ENCODE measurements around the gene CDKN3.
"Not testable (repeated sequence)": the region's sequence is repeated elsewhere in the genome, so short reads cannot be mapped to it uniquely, and the experiment has no call there.

DNA sequence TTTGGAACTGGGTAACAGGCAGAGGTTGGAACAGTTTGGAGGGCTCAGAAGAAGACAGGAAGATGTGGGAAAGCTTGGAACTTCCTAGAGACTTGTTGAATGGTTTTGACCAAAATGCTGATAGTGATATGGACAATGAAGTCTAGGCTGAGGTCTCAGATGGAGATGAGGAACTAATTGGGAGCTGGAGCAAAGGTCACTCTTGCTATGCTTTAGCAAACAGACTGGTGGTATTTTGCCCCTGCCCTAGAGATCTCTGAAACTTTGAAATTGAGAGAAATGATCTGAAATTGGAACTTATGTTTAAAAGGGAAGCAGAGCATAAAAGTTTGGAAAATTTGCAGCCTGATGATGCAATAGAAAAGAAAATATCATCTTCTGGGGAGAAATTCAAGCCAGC, 61.7 kb downstream of the CDKN3 start:
- TF ChIP-seq, protein P1, sequence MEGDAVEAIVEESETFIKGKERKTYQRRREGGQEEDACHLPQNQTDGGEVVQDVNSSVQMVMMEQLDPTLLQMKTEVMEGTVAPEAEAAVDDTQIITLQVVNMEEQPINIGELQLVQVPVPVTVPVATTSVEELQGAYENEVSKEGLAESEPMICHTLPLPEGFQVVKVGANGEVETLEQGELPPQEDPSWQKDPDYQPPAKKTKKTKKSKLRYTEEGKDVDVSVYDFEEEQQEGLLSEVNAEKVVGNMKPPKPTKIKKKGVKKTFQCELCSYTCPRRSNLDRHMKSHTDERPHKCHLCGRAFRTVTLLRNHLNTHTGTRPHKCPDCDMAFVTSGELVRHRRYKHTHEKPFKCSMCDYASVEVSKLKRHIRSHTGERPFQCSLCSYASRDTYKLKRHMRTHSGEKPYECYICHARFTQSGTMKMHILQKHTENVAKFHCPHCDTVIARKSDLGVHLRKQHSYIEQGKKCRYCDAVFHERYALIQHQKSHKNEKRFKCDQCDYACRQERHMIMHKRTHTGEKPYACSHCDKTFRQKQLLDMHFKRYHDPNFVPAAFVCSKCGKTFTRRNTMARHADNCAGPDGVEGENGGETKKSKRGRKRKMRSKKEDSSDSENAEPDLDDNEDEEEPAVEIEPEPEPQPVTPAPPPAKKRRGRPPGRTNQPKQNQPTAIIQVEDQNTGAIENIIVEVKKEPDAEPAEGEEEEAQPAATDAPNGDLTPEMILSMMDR (IDR thresholded peaks at IDR 0.05): not testable (repeated sequence)
- not testable (repeated sequence) for TF ChIP-seq EZH2, EZH2phosphoT487 (IDR thresholded peaks at IDR 0.05)
